ENCODE results near the gene CLEC16A. TPM values are rescaled to one million over a fixed set of nuclear protein-coding genes. Genes with fewer than 3 reads are reported as not detected.

CLEC16A gene
- total and polyA plus RNA-seq, 9 of the 15 experiments (the other 6 are each of a cell fraction or from before 2014, with no cell fraction given): 1.00 to 22.3 (median 10.0) TPM

DNA sequence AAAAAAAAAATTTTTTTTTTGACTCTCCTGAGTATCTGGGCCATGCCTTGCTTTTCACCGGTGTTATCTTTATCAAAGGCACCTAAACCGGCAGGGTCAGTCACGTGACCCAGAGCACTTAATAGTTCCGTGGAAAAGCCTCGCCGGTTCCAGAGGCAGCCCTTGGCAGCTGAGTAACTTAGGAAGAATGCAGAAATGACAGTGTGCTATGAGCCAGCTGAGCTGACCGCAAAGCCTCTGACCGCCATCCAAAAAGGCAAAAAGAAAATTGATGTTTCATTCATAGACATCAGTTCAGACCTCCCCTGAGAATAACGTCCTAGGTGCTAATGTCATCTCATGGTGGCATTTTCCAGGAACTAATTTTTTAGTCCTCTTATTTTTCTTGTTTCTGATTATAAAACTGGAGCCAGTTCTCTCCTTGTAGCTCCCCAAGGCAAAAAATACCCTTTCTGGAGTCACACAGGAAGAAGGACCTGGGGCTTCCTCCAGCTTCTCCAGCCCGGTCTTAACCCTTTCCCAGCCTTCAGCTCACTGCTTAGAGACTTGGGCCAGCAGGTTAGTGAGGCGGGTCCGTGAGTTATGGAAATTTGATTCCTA is 189.1 kb downstream of the CLEC16A start (continued):
- TF ChIP-seq TOE1 (IDR thresholded peaks at IDR 0.05; ENCODE audit: borderline replicate concordance) (peak; percentile 99), TOE1 (CRISPR knock-in tag; IDR thresholded peaks at IDR 0.05; ENCODE audit: borderline replicate concordance, low read depth) (no peak), ZNF696 (CRISPR knock-in tag; conservative IDR thresholded peaks at IDR 0.05) (no peak), ZNF232 (CRISPR knock-in tag; IDR thresholded peaks at IDR 0.05) (no peak), NR2C1 (IDR thresholded peaks at IDR 0.05) (peak; percentile 32; the same call in 1 of the 2 replicates), NR2C1 (tag; IDR thresholded peaks at IDR 0.05) (peak; percentile 52; the same call in 1 of the 2 replicates), MEF2D (tag; conservative IDR thresholded peaks at IDR 0.05; ENCODE audit: low read depth) (0 out of 2 replicates have a peak, but pooled peaks have one; percentile 36), EP300 (IDR thresholded peaks at IDR 0.05; ENCODE audit: low read length) (peak; percentile 39; the same call in 1 of the 2 replicates), TEAD4 (IDR thresholded peaks at IDR 0.05; ENCODE audit: low read length) (peak; percentile 86), TEAD4 (CRISPR knock-in tag; IDR thresholded peaks at IDR 0.05; ENCODE audit: borderline replicate concordance) (no peak), SMARCC2 (IDR thresholded peaks at IDR 0.05; ENCODE audit: low read depth) (peak; percentile 72; the same call in 1 of the 2 replicates), ETV1 (tag; conservative IDR thresholded peaks at IDR 0.05; ENCODE audit: low read depth) (no peak), TEAD1 (CRISPR knock-in tag; IDR thresholded peaks at IDR 0.05) (peak; percentile 94 to 98), ZKSCAN1 (IDR thresholded peaks at IDR 0.05; ENCODE audit: low read depth, low read length) (0 out of 2 replicates have a peak, but pooled peaks have one; percentile 29), HDAC1 (IDR thresholded peaks at IDR 0.05) (peak in 1 of 2 experiments; percentile 59; a peak in 2 of 4 replicates), RAD21 (CRISPR knock-in tag; conservative IDR thresholded peaks at IDR 0.05 in 1 of 2, IDR thresholded peaks at IDR 0.05 in 1 of 2) (peak in 1 of 2 experiments; percentile 15; a peak in 1 of 4 replicates), SRF (CRISPR knock-in tag; IDR thresholded peaks at IDR 0.05) (no peak), TCF3 (CRISPR knock-in tag; IDR thresholded peaks at IDR 0.05) (peak; percentile 61), FOXJ2 (tag; IDR thresholded peaks at IDR 0.05) (peak; percentile 44; the same call in 1 of the 2 replicates), MTA3 (IDR thresholded peaks at IDR 0.05; ENCODE audit: borderline replicate concordance) (0 out of 2 replicates have a peak, but pooled peaks have one; percentile 32)
- TF ChIP-seq, protein P1, sequence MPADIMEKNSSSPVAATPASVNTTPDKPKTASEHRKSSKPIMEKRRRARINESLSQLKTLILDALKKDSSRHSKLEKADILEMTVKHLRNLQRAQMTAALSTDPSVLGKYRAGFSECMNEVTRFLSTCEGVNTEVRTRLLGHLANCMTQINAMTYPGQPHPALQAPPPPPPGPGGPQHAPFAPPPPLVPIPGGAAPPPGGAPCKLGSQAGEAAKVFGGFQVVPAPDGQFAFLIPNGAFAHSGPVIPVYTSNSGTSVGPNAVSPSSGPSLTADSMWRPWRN (IDR thresholded peaks at IDR 0.05; ENCODE audit: low read depth): peak; percentile 76
- TF ChIP-seq, protein P2, sequence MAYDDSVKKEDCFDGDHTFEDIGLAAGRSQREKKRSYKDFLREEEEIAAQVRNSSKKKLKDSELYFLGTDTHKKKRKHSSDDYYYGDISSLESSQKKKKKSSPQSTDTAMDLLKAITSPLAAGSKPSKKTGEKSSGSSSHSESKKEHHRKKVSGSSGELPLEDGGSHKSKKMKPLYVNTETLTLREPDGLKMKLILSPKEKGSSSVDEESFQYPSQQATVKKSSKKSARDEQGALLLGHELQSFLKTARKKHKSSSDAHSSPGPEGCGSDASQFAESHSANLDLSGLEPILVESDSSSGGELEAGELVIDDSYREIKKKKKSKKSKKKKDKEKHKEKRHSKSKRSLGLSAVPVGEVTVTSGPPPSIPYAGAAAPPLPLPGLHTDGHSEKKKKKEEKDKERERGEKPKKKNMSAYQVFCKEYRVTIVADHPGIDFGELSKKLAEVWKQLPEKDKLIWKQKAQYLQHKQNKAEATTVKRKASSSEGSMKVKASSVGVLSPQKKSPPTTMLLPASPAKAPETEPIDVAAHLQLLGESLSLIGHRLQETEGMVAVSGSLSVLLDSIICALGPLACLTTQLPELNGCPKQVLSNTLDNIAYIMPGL (CRISPR knock-in tag; IDR thresholded peaks at IDR 0.05): no peak
- TF ChIP-seq, protein P3, sequence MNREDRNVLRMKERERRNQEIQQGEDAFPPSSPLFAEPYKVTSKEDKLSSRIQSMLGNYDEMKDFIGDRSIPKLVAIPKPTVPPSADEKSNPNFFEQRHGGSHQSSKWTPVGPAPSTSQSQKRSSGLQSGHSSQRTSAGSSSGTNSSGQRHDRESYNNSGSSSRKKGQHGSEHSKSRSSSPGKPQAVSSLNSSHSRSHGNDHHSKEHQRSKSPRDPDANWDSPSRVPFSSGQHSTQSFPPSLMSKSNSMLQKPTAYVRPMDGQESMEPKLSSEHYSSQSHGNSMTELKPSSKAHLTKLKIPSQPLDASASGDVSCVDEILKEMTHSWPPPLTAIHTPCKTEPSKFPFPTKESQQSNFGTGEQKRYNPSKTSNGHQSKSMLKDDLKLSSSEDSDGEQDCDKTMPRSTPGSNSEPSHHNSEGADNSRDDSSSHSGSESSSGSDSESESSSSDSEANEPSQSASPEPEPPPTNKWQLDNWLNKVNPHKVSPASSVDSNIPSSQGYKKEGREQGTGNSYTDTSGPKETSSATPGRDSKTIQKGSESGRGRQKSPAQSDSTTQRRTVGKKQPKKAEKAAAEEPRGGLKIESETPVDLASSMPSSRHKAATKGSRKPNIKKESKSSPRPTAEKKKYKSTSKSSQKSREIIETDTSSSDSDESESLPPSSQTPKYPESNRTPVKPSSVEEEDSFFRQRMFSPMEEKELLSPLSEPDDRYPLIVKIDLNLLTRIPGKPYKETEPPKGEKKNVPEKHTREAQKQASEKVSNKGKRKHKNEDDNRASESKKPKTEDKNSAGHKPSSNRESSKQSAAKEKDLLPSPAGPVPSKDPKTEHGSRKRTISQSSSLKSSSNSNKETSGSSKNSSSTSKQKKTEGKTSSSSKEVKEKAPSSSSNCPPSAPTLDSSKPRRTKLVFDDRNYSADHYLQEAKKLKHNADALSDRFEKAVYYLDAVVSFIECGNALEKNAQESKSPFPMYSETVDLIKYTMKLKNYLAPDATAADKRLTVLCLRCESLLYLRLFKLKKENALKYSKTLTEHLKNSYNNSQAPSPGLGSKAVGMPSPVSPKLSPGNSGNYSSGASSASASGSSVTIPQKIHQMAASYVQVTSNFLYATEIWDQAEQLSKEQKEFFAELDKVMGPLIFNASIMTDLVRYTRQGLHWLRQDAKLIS (CRISPR knock-in tag; IDR thresholded peaks at IDR 0.05): 0 out of 2 replicates have a peak, but pooled peaks have one; percentile 42

All from K562 (cell line).